Cardiac fibroblast (primary cell): ENCODE measurements around the gene P4HA2.

ENCODE experiments used
- DNase-seq, 2 donors: peaks; one replicate each; pipeline versions ENCODE4 v3.0.0 to v3.0.0-alpha.2; 2010; ENCODE audit warnings: low read depth in 2 of 2
- H3K4me3 ChIP-seq, 2 donors: replicated peaks in 1 of 2; 1 replicate in 1 of 2; 2 replicates in 1 of 2; pipeline ENCODE4 v1.5.1; 2011; ENCODE audit warnings: low read depth in 2 of 2, low read length in 2 of 2, mild to moderate bottlenecking in 2 of 2, moderate library complexity in 1 of 2
- CTCF ChIP-seq: IDR thresholded peaks from one replicate; pipeline ENCODE4 v1.5.1; 2011; ENCODE audit warnings: low read depth, mild to moderate bottlenecking, low read length, inconsistent platforms

The P4HA2 gene

DNA sequence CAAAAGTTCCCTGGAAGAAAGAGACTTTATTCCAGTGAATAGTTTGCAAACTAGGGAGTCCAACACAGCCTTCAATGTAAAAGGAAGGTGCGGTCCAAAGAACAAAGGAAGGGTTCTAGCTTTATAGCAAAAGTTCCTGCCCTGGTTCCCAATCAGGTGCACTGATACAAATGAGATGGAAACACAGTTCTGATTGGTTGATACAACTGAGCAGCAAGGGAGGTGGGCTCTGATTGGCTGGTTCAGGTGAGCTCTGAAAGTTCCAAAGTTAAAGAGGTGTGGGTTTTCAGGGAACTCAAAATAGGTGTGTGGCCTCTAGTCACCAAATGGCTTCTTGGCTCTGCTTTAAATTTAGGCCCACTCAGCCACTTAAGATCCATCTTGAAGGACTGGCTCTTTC is 43.1 kb downstream of the P4HA2 start:
- no peak for DNase-seq
- no peak for TF ChIP-seq CTCF
- H3K4me3 ChIP-seq, result no peak overlapping the region

DNA sequence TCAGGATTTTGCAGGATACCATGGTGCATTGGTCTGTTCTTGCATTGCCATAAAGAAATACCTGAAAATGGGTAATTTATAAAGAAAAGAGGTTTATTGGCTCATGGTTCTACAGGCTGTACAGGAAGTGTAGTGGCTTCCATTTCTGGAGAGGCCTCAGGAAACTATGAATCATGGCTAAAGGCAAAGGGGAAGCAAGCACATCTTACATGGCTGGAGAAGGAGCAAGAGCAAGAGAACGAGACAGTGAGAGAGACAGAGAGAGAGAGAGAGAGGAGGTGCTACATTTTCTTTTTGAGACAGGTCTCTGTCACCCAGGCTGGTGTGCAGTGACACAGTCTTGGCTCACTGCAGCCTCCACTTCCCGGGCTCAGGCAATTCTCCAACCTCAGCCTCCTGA is 43.9 kb downstream of the P4HA2 start:
- H3K4me3 ChIP-seq, result no peak overlapping the region
- DNase-seq, result peak; percentile 34 to 75
- TF ChIP-seq CTCF, result no peak

DNA sequence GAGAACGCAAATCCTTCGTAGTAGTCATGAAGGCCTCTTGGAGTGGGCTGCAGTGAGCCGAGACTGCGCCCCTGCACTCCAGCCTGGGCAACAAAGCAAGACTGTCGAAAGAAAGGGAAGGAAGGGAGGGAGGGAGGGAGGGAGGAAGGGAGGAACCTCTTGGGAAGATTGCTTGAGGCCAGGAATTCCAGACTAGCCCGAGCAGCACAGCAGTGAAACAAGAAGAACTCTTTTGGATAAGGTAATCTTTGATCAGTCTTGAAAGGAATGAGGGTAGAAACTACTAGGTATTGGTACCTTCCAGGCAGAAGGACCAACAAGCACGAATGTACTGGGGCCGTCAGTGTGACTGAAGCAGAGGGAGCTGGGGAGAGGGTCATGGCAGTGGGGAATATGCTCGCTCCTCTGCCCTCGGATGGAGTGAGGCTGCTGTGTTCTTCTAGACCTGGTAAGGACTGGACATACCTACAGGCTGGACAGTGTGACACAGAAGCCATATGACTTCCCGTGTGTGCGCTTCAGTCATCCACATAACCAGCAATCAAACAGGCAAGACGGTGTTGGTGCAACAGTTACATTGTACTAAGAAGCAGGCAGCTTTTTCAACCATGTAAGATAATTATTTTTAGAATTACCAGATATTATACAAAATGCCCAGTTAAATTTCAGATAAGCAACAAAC is 45.2 kb downstream of the P4HA2 start:
- peak in 1 of 2 donors; percentile 42 for DNase-seq
- no peak overlapping the region for H3K4me3 ChIP-seq
- TF ChIP-seq CTCF, result no peak

- H3K4me3 ChIP-seq, result no peak overlapping the region
- TF ChIP-seq CTCF, result no peak
- no peak for DNase-seq
These were observed 46.5 kb downstream of the P4HA2 start for GRCh38 chr5:132181011-132181629.

- H3K4me3 ChIP-seq, result no peak overlapping the region
- peak; percentile 73 for TF ChIP-seq CTCF
- peak; percentile 84 to 85 for DNase-seq
These were observed 47.4 kb downstream of the P4HA2 start for GRCh38 chr5:132180134-132180745.

DNA sequence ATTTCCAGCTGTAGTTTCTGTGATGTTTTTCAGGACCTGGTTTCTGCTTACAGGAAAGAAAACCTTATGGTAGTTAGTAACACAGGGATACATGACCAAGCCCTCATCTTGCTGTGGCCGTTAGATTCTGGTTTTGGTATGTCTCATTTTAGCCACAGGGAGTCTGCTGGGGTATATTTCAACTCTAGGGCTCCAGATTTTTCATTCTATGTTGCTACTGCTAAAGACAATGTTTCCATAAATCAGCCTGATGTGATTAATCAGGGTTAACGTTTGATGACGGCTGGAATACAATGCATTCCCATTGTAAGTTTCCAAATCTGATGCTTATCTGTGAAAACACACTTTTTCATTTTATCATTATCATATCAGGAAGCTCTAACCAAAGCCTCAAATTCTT is 48.2 kb downstream of the P4HA2 start:
- TF ChIP-seq CTCF, result no peak
- no peak for DNase-seq
- H3K4me3 ChIP-seq, result no peak overlapping the region
